OCI-LY3 (cell line): Measurements from ENCODE around the gene EP300.

Source experiments
- EZH2phosphoT487 ChIP-seq: fragments of 200-600 bp; shearing (Covaris generic); IDR thresholded peaks from 2 replicates; pipeline ENCODE4 v1.6.1; 2018; ENCODE audit warnings: antibody characterized with exemption, mixed run types, low read depth
- TF ChIP-seq, protein P1 (sequence below): fragments of 200-600, 300-600 bp; sonication (generic); IDR thresholded peaks from 2 replicates; pipeline ENCODE4 v1.5.1; 2014; ENCODE audit warnings: antibody characterized with exemption, low read length, low read depth

DNA sequence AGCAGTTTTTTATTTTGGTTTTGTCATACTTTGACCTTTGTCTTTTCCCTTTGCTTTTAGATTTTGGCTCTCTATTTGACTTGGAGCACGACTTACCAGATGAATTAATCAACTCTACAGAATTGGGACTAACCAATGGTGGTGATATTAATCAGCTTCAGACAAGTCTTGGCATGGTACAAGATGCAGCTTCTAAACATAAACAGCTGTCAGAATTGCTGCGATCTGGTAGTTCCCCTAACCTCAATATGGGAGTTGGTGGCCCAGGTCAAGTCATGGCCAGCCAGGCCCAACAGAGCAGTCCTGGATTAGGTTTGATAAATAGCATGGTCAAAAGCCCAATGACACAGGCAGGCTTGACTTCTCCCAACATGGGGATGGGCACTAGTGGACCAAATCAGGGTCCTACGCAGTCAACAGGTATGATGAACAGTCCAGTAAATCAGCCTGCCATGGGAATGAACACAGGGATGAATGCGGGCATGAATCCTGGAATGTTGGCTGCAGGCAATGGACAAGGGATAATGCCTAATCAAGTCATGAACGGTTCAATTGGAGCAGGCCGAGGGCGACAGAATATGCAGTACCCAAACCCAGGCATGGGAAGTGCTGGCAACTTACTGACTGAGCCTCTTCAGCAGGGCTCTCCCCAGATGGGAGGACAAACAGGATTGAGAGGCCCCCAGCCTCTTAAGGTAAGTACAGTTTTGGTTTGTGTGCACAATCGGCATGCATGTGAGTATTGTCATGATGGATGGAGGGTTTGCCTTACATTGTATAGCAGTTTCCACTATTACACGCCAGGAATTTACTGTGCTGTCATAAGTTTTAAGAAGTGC, 25.0 kb downstream of the EP300 start:
- TF ChIP-seq, protein P1, sequence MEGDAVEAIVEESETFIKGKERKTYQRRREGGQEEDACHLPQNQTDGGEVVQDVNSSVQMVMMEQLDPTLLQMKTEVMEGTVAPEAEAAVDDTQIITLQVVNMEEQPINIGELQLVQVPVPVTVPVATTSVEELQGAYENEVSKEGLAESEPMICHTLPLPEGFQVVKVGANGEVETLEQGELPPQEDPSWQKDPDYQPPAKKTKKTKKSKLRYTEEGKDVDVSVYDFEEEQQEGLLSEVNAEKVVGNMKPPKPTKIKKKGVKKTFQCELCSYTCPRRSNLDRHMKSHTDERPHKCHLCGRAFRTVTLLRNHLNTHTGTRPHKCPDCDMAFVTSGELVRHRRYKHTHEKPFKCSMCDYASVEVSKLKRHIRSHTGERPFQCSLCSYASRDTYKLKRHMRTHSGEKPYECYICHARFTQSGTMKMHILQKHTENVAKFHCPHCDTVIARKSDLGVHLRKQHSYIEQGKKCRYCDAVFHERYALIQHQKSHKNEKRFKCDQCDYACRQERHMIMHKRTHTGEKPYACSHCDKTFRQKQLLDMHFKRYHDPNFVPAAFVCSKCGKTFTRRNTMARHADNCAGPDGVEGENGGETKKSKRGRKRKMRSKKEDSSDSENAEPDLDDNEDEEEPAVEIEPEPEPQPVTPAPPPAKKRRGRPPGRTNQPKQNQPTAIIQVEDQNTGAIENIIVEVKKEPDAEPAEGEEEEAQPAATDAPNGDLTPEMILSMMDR, result no peak
- no peak for TF ChIP-seq EZH2phosphoT487
